RWPE2 (cell line): ENCODE data around the gene CIRBP.

Experiments
- ATAC-seq: fragments of 200-7000 bp; cut with Tn5 transposase; 3 replicates; pipeline ENCODE4 v1.9.1; 2021; ENCODE audit warnings: low read depth
- DNase-seq: peaks from one replicate; pipeline ENCODE4 v3.0.0-alpha.2; 2020; ENCODE audit warnings: low spot score
- H3K27ac ChIP-seq: fragments of 450-650 bp; 2 replicates; pipeline ENCODE4 v1.5.1; 2017; ENCODE audit warnings: mild to moderate bottlenecking; ENCODE audit not compliant: poor library complexity, severe bottlenecking
- H3K27me3 ChIP-seq: fragments of 250-450 bp; sonication (Bioruptor Pico); 2 replicates; pipeline ENCODE4 v1.5.1; 2021; ENCODE audit warnings: mild to moderate bottlenecking, moderate library complexity; ENCODE audit not compliant: insufficient read depth, poor library complexity, severe bottlenecking
- H3K36me3 ChIP-seq: fragments of 250-450 bp; sonication (Bioruptor Pico); 2 replicates; pipeline ENCODE4 v1.5.1; 2020; ENCODE audit warnings: low read depth, mild to moderate bottlenecking, moderate library complexity
- H3K4me1 ChIP-seq: fragments of 250-450 bp; sonication (Bioruptor Pico); 2 replicates; pipeline ENCODE4 v1.5.1; 2021; ENCODE audit warnings: mild to moderate bottlenecking, moderate library complexity; ENCODE audit not compliant: insufficient read depth, poor library complexity, severe bottlenecking
- H3K4me3 ChIP-seq: fragments of 250-450 bp; sonication (Bioruptor Pico); 2 replicates; pipeline ENCODE4 v1.5.1; 2021; ENCODE audit warnings: mild to moderate bottlenecking, moderate library complexity; ENCODE audit not compliant: severe bottlenecking
- H3K9me3 ChIP-seq: fragments of 250-450 bp; sonication (Bioruptor Pico); 2 replicates; pipeline ENCODE4 v1.5.1; 2021; ENCODE audit warnings: mild to moderate bottlenecking, moderate library complexity; ENCODE audit not compliant: severe bottlenecking
- TF ChIP-seq, protein P1 (sequence below): fragments of 450-650 bp; IDR thresholded peaks from one replicate; pipeline ENCODE4 v1.5.1; 2017; ENCODE audit warnings: mild to moderate bottlenecking, moderate library complexity; ENCODE audit not compliant: poor library complexity, severe bottlenecking

Gene CIRBP

DNA sequence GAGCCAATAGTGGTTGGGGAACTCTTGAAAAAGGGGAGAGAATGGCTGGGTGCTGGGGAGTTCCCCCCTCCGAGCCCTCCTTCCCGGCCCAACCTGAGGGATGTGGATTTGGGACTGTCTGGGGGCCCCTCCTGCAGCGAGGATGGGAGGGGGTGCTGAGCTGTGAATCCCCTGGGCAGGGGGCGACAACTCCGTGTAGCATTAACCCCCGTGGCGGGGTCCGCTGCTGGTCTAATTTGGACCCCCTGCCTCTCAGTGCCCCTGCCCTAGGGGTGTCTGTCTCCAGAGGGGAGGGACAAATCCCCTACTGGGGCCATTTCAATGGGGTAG lies 11.0 kb upstream of the CIRBP start:
- Histone ChIP-seq H3K4me1 (peaks cover 42% of the 10 kb centered on the region), H3K9me3 (no peaks in the 10 kb centered on the region), H3K4me3 (no peak overlapping the region), H3K36me3 (peaks cover 52% of the 10 kb centered on the region), H3K27me3 (no peaks in the 10 kb centered on the region), H3K27ac (peak overlapping the region; percentile 97)
- no peak for ATAC-seq
- TF ChIP-seq, protein P1, sequence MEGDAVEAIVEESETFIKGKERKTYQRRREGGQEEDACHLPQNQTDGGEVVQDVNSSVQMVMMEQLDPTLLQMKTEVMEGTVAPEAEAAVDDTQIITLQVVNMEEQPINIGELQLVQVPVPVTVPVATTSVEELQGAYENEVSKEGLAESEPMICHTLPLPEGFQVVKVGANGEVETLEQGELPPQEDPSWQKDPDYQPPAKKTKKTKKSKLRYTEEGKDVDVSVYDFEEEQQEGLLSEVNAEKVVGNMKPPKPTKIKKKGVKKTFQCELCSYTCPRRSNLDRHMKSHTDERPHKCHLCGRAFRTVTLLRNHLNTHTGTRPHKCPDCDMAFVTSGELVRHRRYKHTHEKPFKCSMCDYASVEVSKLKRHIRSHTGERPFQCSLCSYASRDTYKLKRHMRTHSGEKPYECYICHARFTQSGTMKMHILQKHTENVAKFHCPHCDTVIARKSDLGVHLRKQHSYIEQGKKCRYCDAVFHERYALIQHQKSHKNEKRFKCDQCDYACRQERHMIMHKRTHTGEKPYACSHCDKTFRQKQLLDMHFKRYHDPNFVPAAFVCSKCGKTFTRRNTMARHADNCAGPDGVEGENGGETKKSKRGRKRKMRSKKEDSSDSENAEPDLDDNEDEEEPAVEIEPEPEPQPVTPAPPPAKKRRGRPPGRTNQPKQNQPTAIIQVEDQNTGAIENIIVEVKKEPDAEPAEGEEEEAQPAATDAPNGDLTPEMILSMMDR, result no peak
- no peak for DNase-seq

DNA sequence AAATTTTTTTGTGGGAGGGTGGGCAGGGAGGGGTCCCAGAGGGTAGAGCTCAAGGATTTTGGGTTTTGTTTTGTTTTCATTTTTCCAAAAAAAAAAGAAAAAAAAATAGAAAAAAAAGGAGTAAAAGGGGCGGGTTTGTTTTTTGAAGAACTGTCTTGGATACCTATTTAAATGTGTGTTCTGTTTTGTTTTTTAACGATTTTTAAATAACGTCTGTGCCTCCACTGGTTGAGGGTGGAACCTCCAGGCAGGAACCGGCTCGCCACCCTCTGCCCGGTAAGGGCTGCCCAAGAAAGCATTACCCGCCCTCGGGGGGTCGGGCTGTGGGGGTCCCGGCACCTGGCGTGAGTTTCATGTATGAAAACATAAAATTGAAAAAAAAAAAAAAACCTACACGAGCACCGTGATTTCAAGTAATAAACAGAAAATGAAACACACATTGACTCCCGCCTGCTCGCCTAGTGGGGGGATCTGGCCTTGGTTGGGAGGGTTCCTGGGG lies 10.4 kb upstream of the CIRBP start:
- TF ChIP-seq, protein P1, result no peak
- Histone ChIP-seq H3K9me3 (no peaks in the 10 kb centered on the region), H3K4me1 (peaks cover 38% of the 10 kb centered on the region), H3K4me3 (no peak overlapping the region), H3K27ac (peak overlapping the region; percentile 97), H3K36me3 (peaks cover 46% of the 10 kb centered on the region), H3K27me3 (no peaks in the 10 kb centered on the region)
- ATAC-seq, result no peak
- DNase-seq, result no peak

DNA sequence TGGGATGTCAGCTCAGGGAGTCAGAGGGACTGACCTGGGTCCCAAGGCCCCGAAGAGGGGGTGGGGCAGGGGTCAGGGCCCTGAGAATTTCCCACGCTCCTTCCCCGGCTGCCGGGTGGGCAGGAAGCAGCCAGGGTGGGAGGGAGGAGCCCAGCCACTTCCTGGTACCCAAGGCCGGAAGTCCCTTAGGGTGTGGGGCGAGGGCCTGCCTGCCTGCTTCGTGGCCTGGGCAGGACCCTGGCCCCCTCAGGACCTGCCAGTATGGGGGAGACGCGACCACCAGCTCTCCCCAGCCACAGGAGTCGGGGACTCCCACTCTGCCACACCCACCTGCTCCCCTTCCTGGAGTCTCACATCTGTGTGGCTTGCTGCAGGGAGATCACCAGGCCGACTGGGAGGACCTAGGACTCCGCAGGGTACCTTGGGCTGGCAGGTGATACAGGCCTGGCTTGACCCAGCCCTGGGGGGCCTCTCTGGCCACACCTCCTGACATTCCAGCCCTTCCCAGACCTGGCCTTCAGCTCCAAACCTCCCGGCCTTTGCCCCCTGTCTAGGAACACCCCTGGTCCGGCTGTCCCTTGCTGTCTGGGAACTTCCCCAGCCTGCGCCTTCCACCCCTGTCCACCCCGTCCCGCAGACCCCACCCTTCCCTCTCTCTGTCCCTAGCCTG lies 9.8 kb upstream of the CIRBP start:
- no peaks in the 10 kb centered on the region for H3K27me3 ChIP-seq
- H3K4me1 ChIP-seq, result peaks cover 34% of the 10 kb centered on the region
- H3K36me3 ChIP-seq, result peaks cover 40% of the 10 kb centered on the region
- DNase-seq (no peak), ATAC-seq (peak; percentile 37)
- TF ChIP-seq, protein P1, result no peak
- no peaks in the 10 kb centered on the region for H3K9me3 ChIP-seq
- H3K4me3 ChIP-seq, result no peak overlapping the region
- H3K27ac ChIP-seq, result peak overlapping the region; percentile 97

DNA sequence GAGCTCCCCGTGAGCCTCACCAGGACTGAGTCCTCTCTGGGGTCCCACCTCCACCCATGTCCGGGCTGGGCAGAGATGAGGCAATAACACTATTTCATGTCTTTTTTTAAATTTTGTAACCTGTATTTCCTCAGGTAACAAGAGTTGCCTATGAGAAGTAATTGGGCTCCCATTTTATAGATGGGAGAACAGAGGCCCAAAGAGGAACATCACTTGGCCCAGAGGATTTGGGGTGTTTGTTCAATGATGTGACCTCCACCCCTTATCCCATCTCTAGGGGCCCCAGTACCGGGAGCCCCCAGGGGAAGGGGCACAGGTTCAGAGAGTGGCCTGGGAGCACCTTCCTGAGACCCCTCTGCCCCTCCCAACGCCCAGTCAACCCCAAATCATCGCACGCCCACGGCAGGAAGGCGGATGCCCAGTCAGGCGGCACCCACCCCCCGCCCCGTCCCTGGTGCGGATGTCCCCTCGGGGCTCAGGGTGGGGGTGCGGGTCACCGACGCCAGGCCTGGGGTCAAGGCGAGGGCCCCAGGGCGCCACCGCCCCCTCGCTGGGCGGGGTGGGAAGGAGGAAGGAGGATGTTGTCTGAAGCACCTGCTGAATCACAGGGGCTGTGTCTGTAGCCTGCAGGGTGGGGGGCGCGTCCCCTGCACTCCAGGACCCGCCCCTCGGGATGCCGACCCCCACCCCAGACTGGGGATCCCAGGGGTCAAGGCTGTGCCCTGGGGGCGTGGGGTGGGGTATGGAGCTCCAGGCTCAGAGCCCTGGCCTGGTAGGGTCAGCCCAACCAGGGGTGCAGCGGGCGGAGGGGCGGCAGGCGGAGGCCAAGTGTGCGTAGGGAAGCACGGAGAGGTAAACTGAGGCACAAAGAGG lies 9.0 kb upstream of the CIRBP start:
- ATAC-seq, result peak; percentile 13
- H3K9me3 ChIP-seq, result no peaks in the 10 kb centered on the region
- peaks cover 32% of the 10 kb centered on the region for H3K36me3 ChIP-seq
- TF ChIP-seq, protein P1, result no peak
- H3K4me3 ChIP-seq, result no peak overlapping the region
- H3K4me1 ChIP-seq, result peaks cover 31% of the 10 kb centered on the region
- H3K27ac ChIP-seq, result peak overlapping the region; percentile 97
- no peak for DNase-seq
- no peaks in the 10 kb centered on the region for H3K27me3 ChIP-seq
